ENCODE data around the gene PSG5. TPM values are rescaled to one million over a fixed set of nuclear protein-coding genes. Genes with fewer than 3 reads are reported as not detected.
A peak's percentile ranks its signal among the peaks of the same experiment; 100 is the strongest.
"Not testable (repeated sequence)": the region's sequence is repeated elsewhere in the genome, so short reads cannot be mapped to it uniquely, and the experiment has no call there.

PSG5 gene
- 0.80 TPM for total RNA-seq
- under 1 TPM; 0.22 to 0.80 (median 0.38) TPM for polyA plus RNA-seq (ENCODE audit: insufficient read depth in 1 of 8, insufficient read length in 8 of 8, low replicate concordance in 1 of 8)
- long read RNA-seq, donor 1 = 0 reads
- long read RNA-seq, donor 2 = 0 reads
- long read RNA-seq, donor 3 = 0 reads
- long read RNA-seq, donor 4 = 0 reads
- long read RNA-seq, donor 5 = 0 reads
- long read RNA-seq, donor 6 = 0 reads
- long read RNA-seq, donor 7, partial matches to known transcripts = 0 of 1 reads
- long read RNA-seq, donor 7, other reads (novel, unspliced or antisense) = 0 of 1 reads
- long read RNA-seq, donor 8 = 0 reads
- long read RNA-seq, donor 9 = 0 reads
- long read RNA-seq, donor 10 = 0 reads
- long read RNA-seq, donor 11 = 0 reads

DNA sequence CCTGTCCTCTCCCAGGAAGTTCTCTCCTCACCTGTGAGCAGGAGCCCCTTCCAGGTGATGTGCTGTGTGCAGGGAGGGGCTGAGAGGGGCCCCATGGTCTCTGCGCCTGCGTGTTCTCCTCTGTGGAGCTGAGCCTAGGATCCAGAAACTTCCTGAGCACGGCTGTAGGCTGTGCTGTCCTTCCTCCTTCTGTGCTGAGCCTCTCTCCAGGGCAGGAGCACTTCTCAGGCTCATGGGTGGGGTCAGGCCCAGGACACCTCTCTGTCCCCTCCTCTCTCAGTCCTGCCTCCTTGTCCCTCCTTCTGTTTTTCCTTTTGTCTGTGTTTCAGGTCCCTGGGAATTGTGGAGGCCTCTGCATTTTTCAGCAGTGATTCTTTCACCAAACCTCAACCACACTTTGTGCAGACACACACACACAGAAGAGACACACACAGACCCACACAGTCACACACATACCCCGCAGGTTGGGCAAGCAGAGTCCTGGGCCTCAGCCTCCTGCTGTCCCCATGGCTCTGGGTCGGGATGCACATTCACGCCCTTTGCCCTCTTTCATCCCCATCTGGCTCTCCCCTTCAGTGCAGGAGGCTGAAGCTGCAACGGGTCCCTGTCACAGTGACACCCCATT is at the start of gene PSG5:
Gene PSG5 (minus strand): TSS at position 226 of the 625 bp plus-strand sequence. CDS start 131 bp downstream, at position 95.
- H3K27ac ChIP-seq (ENCODE audit: low read length); H3K36me3 ChIP-seq (ENCODE audit: control insufficient read depth, insufficient read depth, low read length); DNase-seq; H3K9me3 ChIP-seq (replicated peaks; ENCODE audit: control insufficient read depth, low read depth, low read length); H3K27me3 ChIP-seq (ENCODE audit: control insufficient read depth, insufficient read depth, low read length); H3K4me3 ChIP-seq (ENCODE audit: low read length); H3K4me1 ChIP-seq (ENCODE audit: control insufficient read depth, insufficient read depth, low read length): not testable (repeated sequence)
- 48% methylated on average over 2 of the region's 7 CpGs for WGBS (ENCODE audit: insufficient coverage)

- not testable (repeated sequence) for DNase-seq
Observed at GRCh38 chr19:43235686-43236085, 49.4 kb upstream of the PSG5 start.

GRCh38 chr19:43229315-43229714 is 43.0 kb upstream of the PSG5 start:
- Histone ChIP-seq H3K27ac (ENCODE audit: low read length) (no peak overlapping the region), H3K4me3 (ENCODE audit: low read length) (no peak overlapping the region), H3K9me3 (replicated peaks; ENCODE audit: control insufficient read depth, low read depth, low read length) (no peaks in the 10 kb centered on the region), H3K4me1 (ENCODE audit: control insufficient read depth, insufficient read depth, low read length) (no peaks in the 10 kb centered on the region), H3K36me3 (ENCODE audit: control insufficient read depth, insufficient read depth, low read length) (no peaks in the 10 kb centered on the region), H3K27me3 (ENCODE audit: control insufficient read depth, insufficient read depth, low read length) (no peaks in the 10 kb centered on the region)
- DNase-seq = no peak
- WGBS (ENCODE audit: insufficient coverage) = 33% methylated on average over 1 of the region's 2 CpGs

More at GRCh38 chr19:43235686-43236085, 49.4 kb upstream of the PSG5 start:
- not testable (repeated sequence) for H3K4me1 ChIP-seq (ENCODE audit: control insufficient read depth, insufficient read depth, low read length); H3K36me3 ChIP-seq (ENCODE audit: control insufficient read depth, insufficient read depth, low read length); H3K4me3 ChIP-seq (ENCODE audit: low read length); H3K27me3 ChIP-seq (ENCODE audit: control insufficient read depth, insufficient read depth, low read length); H3K9me3 ChIP-seq (replicated peaks; ENCODE audit: control insufficient read depth, low read depth, low read length); H3K27ac ChIP-seq (ENCODE audit: low read length)
- no CpG with 5 or more reads among the region's 3 CpGs for WGBS (ENCODE audit: insufficient coverage)

- not testable (repeated sequence) for H3K27ac ChIP-seq (ENCODE audit: low read length); H3K4me3 ChIP-seq (ENCODE audit: low read length); H3K36me3 ChIP-seq (ENCODE audit: control insufficient read depth, insufficient read depth, low read length); H3K9me3 ChIP-seq (replicated peaks; ENCODE audit: control insufficient read depth, low read depth, low read length); H3K4me1 ChIP-seq (ENCODE audit: control insufficient read depth, insufficient read depth, low read length); H3K27me3 ChIP-seq (ENCODE audit: control insufficient read depth, insufficient read depth, low read length)
- no CpG with 5 or more reads among the region's 2 CpGs for WGBS (ENCODE audit: insufficient coverage)
- peak; percentile 1 for DNase-seq
Observed at GRCh38 chr19:43228730-43229129, 42.4 kb upstream of the PSG5 start.

DNA sequence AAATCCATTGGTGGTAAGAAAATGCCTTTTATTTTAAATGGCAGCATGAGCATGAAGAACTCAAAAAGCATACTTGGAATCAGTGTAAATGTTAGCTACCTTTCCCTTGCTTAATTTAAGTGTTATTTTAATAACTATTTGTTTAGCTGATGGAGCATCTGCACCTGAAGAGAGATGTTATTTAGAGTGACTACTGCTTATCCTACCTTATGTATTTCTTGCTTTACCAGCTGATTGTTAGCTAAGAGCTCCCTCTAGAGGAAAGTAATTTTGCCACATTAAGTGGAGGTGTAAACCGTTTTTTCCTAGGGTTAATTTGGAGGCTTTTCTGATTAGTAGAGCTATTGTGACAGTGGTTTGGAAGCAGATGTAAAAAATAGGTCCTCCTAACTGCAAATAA is 40.6 kb upstream of the PSG5 start:
- WGBS (ENCODE audit: insufficient coverage) = no CpG with 5 or more reads among the region's 1 CpG
- DNase-seq; H3K27ac ChIP-seq (ENCODE audit: low read length); H3K27me3 ChIP-seq (ENCODE audit: control insufficient read depth, insufficient read depth, low read length); H3K9me3 ChIP-seq (replicated peaks; ENCODE audit: control insufficient read depth, low read depth, low read length); H3K4me3 ChIP-seq (ENCODE audit: low read length); H3K4me1 ChIP-seq (ENCODE audit: control insufficient read depth, insufficient read depth, low read length); H3K36me3 ChIP-seq (ENCODE audit: control insufficient read depth, insufficient read depth, low read length): not testable (repeated sequence)

GRCh38 chr19:43224855-43225253 is 38.5 kb upstream of the PSG5 start:
- 86% methylated on average over 1 of the region's 2 CpGs for WGBS (ENCODE audit: insufficient coverage)

GRCh38 chr19:43224201-43224854 is 38.0 kb upstream of the PSG5 start:
- H3K4me1 ChIP-seq (ENCODE audit: control insufficient read depth, insufficient read depth, low read length); DNase-seq; H3K27ac ChIP-seq (ENCODE audit: low read length); H3K9me3 ChIP-seq (replicated peaks; ENCODE audit: control insufficient read depth, low read depth, low read length); H3K4me3 ChIP-seq (ENCODE audit: low read length); H3K36me3 ChIP-seq (ENCODE audit: control insufficient read depth, insufficient read depth, low read length); H3K27me3 ChIP-seq (ENCODE audit: control insufficient read depth, insufficient read depth, low read length): not testable (repeated sequence)
- 86% methylated on average over 4 of the region's 5 CpGs for WGBS (ENCODE audit: insufficient coverage)

More at GRCh38 chr19:43224855-43225253, 38.5 kb upstream of the PSG5 start:
- Histone ChIP-seq H3K27me3 (ENCODE audit: control insufficient read depth, insufficient read depth, low read length) (no peaks in the 10 kb centered on the region), H3K36me3 (ENCODE audit: control insufficient read depth, insufficient read depth, low read length) (no peaks in the 10 kb centered on the region), H3K4me3 (ENCODE audit: low read length) (no peak overlapping the region), H3K9me3 (replicated peaks; ENCODE audit: control insufficient read depth, low read depth, low read length) (no peaks in the 10 kb centered on the region), H3K4me1 (ENCODE audit: control insufficient read depth, insufficient read depth, low read length) (no peaks in the 10 kb centered on the region), H3K27ac (ENCODE audit: low read length) (no peak overlapping the region)
- DNase-seq = no peak

GRCh38 chr19:43221891-43222290 is 35.6 kb upstream of the PSG5 start:
- not testable (repeated sequence) for H3K36me3 ChIP-seq (ENCODE audit: control insufficient read depth, insufficient read depth, low read length); H3K27ac ChIP-seq (ENCODE audit: low read length); H3K27me3 ChIP-seq (ENCODE audit: control insufficient read depth, insufficient read depth, low read length); H3K4me3 ChIP-seq (ENCODE audit: low read length); DNase-seq; H3K9me3 ChIP-seq (replicated peaks; ENCODE audit: control insufficient read depth, low read depth, low read length); H3K4me1 ChIP-seq (ENCODE audit: control insufficient read depth, insufficient read depth, low read length)
- WGBS (ENCODE audit: insufficient coverage) = 95% methylated on average over 7 of the region's 22 CpGs

DNA sequence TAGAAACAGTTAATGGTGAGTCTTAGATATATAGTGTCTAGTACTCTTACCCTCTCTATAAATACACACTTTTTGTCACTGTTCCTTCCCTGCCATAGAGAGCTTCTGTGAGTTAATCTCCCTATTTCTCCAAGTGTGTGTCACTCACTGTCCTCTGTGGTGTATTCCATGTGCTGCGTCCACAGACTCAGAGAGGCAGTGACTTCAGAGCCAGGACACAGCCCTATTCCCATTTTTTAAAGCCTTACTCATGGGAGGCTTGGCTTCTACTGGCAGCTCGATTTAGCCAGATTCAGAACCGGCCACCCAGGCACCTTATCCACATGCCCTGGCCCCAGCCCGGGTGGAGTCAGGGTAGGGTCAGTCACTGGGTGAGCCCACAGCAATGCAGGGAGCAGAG is 32.8 kb upstream of the PSG5 start:
- not testable (repeated sequence) for H3K36me3 ChIP-seq (ENCODE audit: control insufficient read depth, insufficient read depth, low read length); H3K27me3 ChIP-seq (ENCODE audit: control insufficient read depth, insufficient read depth, low read length); H3K4me1 ChIP-seq (ENCODE audit: control insufficient read depth, insufficient read depth, low read length); DNase-seq; H3K9me3 ChIP-seq (replicated peaks; ENCODE audit: control insufficient read depth, low read depth, low read length); H3K27ac ChIP-seq (ENCODE audit: low read length); H3K4me3 ChIP-seq (ENCODE audit: low read length)
- WGBS (ENCODE audit: insufficient coverage) = 80% methylated on average over 1 of the region's 4 CpGs

DNA sequence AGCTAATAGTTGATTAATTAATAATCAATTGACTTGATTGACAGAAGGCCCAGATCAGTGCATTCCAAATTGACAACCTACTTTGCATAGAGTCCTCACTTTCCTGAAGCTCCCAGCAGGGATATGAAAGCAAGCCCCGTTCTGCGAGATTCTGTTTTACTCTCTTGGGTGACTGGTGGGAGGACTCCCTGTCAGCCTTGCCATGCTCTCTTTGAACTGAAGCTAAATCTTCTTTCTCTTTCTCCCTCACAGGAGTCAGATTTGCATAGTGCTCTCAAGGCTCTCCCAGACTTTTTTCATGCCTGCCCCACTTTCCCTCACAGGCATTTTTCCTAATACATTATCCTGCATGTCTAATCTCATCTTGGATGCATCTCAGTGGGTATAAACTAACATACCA is 29.5 kb upstream of the PSG5 start:
- H3K27me3 ChIP-seq (ENCODE audit: control insufficient read depth, insufficient read depth, low read length); H3K36me3 ChIP-seq (ENCODE audit: control insufficient read depth, insufficient read depth, low read length); H3K9me3 ChIP-seq (replicated peaks; ENCODE audit: control insufficient read depth, low read depth, low read length); H3K4me1 ChIP-seq (ENCODE audit: control insufficient read depth, insufficient read depth, low read length); H3K27ac ChIP-seq (ENCODE audit: low read length); DNase-seq; H3K4me3 ChIP-seq (ENCODE audit: low read length): not testable (repeated sequence)
- 0% methylated on average over 1 of the region's 2 CpGs for WGBS (ENCODE audit: insufficient coverage)
